Loucy (cell line): ENCODE data around the gene SDS.

ENCODE experiments used
- H2AFZ ChIP-seq: fragments of 200-600 bp; sonication (generic); 2 replicates; pipeline ENCODE4 v1.6.0; 2016; ENCODE audit warnings: antibody characterized with exemption, mild to moderate bottlenecking, low read length, moderate library complexity
- H3F3A ChIP-seq: fragments of 200-600 bp; 2 replicates; pipeline ENCODE4 v1.6.0; 2016; ENCODE audit warnings: antibody characterized with exemption, low read depth, mild to moderate bottlenecking
- H3K27me3 ChIP-seq: fragments of 200-600 bp; sonication (generic); 2 replicates; pipeline ENCODE4 v1.6.1; 2014; ENCODE audit warnings: low read length, mild to moderate bottlenecking; ENCODE audit not compliant: insufficient read depth, poor library complexity, severe bottlenecking
- H3K36me3 ChIP-seq: fragments of 200-600 bp; sonication (generic); 2 replicates; pipeline ENCODE4 v1.6.1; 2016; ENCODE audit warnings: low read length; ENCODE audit not compliant: insufficient read depth
- H3K4me1 ChIP-seq: fragments of 200-600 bp; sonication (generic); 2 replicates; pipeline ENCODE4 v1.5.1; 2014; ENCODE audit warnings: low read length, mild to moderate bottlenecking; ENCODE audit not compliant: insufficient read depth, poor library complexity, severe bottlenecking
- H3K4me2 ChIP-seq: fragments of 200-600 bp; sonication (generic); 2 replicates; pipeline ENCODE4 v1.6.0; 2014; ENCODE audit warnings: antibody characterized with exemption, low read length, low read depth, mild to moderate bottlenecking; ENCODE audit not compliant: poor library complexity, severe bottlenecking
- H3K4me3 ChIP-seq: fragments of 200-600 bp; sonication (generic); 2 replicates; pipeline ENCODE4 v1.5.1; 2014; ENCODE audit warnings: low read length, mild to moderate bottlenecking, mixed read lengths; ENCODE audit not compliant: poor library complexity, severe bottlenecking
- H3K79me2 ChIP-seq: fragments of 200-600 bp; sonication (generic); 2 replicates; pipeline ENCODE4 v1.6.1; 2014; ENCODE audit warnings: low read length; ENCODE audit not compliant: insufficient read depth
- H3K9ac ChIP-seq: fragments of 200-600 bp; sonication (generic); 2 replicates; pipeline ENCODE4 v1.6.0; 2014; ENCODE audit warnings: mild to moderate bottlenecking, low read depth, low read length, moderate library complexity; ENCODE audit not compliant: poor library complexity, severe bottlenecking
- H3K9me2 ChIP-seq: fragments of 200-600 bp; sonication (generic); replicated peaks from 2 replicates; pipeline ENCODE4 v1.6.1; 2016; ENCODE audit warnings: low read depth, low read length, mixed read lengths
- H3K9me3 ChIP-seq: fragments of 200-600 bp; sonication (generic); 2 replicates; pipeline ENCODE4 v1.6.1; 2014; ENCODE audit warnings: mild to moderate bottlenecking, antibody characterized with exemption, low read length, low read depth; ENCODE audit not compliant: insufficient read depth
- H4K20me1 ChIP-seq: fragments of 200-600 bp; sonication (generic); 2 replicates; pipeline ENCODE4 v1.6.0; 2014; ENCODE audit warnings: antibody characterized with exemption, low read length, mild to moderate bottlenecking; ENCODE audit not compliant: insufficient read depth, poor library complexity, severe bottlenecking
- EZH2phosphoT487 ChIP-seq: fragments of 200-600 bp; IDR thresholded peaks from 2 replicates; pipeline ENCODE4 v1.6.1; 2018; ENCODE audit warnings: antibody characterized with exemption, mild to moderate bottlenecking, moderate library complexity, borderline replicate concordance
- TF ChIP-seq, protein P1 (sequence below): fragments of 200-600 bp; sonication (generic); conservative IDR thresholded peaks from 2 replicates; pipeline ENCODE4 v1.5.1; 2014; ENCODE audit warnings: mild to moderate bottlenecking, antibody characterized with exemption, low read length

SDS gene, protein sequence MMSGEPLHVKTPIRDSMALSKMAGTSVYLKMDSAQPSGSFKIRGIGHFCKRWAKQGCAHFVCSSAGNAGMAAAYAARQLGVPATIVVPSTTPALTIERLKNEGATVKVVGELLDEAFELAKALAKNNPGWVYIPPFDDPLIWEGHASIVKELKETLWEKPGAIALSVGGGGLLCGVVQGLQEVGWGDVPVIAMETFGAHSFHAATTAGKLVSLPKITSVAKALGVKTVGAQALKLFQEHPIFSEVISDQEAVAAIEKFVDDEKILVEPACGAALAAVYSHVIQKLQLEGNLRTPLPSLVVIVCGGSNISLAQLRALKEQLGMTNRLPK

DNA sequence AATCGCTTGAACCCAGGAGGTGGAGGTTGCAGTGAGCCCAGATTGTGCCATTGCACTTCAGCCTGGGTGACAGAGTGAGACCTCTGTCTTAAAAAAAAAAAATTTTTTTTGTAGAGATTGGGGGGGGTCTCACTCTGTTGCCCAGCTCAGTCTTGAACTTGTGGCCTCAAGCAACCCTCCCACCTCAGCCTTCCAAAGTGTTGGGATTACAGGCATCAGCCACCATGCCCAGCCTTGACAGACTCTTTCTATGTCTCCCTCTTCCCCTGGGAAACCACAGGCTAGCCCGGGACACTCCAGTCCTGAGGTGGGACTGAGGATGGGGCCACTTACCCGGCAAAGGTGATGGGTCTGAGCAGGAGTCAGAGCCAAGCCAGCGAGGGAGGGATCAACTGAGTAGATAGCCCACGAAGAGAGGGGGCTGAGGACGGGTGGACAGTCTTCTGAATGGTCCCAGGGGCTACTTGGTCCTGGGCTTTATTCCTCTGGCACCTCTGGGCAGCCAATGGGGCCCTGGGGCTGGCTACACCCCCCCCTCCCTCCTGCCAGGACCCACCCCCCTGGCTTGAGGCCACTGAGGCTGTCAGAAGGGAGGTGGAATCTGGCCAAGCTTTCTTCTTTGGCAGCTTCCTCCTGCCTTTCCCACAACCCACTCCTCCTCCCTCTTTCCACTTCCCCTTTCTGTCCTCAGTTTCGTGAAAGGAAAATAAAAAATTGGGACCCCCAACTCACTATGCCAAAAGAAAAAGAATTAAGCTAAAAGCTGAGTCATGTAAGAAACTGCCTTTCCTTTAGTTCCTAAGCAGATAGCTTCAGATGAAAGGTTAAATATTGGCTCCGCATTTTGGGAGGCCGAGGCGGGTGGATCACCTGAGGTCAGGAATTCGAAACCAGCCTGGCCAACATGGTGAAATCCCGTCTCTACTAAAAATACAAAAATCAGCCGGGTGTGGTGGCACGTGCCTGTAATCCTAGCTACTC is at the start of gene SDS:
Gene SDS, minus strand, starts transcription at position 453 of the 981 bp plus-strand sequence. CDS start 4,179 bp downstream, outside the sequence.
- Histone ChIP-seq H3K9me3 (no peaks in the 10 kb centered on the region), H3K4me1 (no peaks in the 10 kb centered on the region), H3K4me3 (no peak within 1 kb of the TSS), H4K20me1 (no peaks in the 10 kb centered on the region), H3K79me2 (no peaks in the 10 kb centered on the region), H3K9me2 (no peaks in the 10 kb centered on the region), H3K27me3 (no peaks in the 10 kb centered on the region), H3K9ac (no peak within 1 kb of the TSS), H2AFZ (no peak within 1 kb of the TSS), H3K4me2 (no peak within 1 kb of the TSS), H3K36me3 (no peaks in the 10 kb centered on the region), H3F3A (no peaks in the 10 kb centered on the region)
- TF ChIP-seq, protein P1, sequence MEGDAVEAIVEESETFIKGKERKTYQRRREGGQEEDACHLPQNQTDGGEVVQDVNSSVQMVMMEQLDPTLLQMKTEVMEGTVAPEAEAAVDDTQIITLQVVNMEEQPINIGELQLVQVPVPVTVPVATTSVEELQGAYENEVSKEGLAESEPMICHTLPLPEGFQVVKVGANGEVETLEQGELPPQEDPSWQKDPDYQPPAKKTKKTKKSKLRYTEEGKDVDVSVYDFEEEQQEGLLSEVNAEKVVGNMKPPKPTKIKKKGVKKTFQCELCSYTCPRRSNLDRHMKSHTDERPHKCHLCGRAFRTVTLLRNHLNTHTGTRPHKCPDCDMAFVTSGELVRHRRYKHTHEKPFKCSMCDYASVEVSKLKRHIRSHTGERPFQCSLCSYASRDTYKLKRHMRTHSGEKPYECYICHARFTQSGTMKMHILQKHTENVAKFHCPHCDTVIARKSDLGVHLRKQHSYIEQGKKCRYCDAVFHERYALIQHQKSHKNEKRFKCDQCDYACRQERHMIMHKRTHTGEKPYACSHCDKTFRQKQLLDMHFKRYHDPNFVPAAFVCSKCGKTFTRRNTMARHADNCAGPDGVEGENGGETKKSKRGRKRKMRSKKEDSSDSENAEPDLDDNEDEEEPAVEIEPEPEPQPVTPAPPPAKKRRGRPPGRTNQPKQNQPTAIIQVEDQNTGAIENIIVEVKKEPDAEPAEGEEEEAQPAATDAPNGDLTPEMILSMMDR, result no peak
- TF ChIP-seq EZH2phosphoT487, result no peak

DNA sequence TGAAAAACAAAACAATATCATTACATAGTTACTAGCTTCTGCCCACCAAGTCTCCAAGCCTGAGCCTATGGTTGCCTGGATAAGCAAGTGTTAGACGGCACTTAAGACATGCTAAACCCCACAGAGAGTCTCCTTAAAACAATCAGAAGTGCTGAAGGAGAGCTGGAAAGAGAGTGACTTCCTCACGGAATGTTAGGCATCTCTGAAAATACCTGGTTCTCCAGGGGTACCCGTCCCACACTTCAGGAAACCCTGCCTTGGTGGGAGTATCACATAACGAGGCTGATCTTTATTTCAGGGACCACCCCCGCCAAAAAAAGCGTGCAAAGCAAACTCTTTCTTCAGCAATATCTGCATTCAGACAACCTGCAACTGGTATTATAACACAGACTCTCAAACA is 49.6 kb upstream of the SDS start:
- Histone ChIP-seq H2AFZ (no peak overlapping the region), H3K79me2 (no peaks in the 10 kb centered on the region)
- no peak for TF ChIP-seq EZH2phosphoT487
- TF ChIP-seq, protein P1, result no peak

DNA sequence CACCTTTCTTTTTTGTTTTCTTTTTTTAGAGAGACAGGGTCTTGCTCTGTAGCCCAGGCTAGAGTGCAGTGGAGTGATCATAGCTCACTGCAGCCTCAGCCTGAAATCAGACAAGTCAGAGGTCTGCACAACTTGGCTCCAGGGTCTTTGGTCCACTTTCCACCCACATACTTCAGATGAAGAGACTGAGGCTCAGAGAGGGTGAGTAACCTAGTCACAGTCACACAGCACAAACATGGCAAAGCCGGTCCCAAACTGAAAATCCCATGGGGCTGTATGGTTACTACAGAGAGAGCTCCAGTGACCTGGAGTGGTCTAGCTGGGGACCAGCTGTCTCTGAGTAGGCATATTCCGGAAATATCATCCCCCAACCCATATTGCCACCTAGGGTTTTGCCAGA is 48.8 kb upstream of the SDS start:
- H3K36me3 ChIP-seq, result no peaks in the 10 kb centered on the region
- no peak overlapping the region for H3K4me2 ChIP-seq
- no peaks in the 10 kb centered on the region for H3F3A ChIP-seq
- H4K20me1 ChIP-seq, result no peaks in the 10 kb centered on the region
- no peaks in the 10 kb centered on the region for H3K79me2 ChIP-seq
- no peaks in the 10 kb centered on the region for H3K4me1 ChIP-seq
- no peaks in the 10 kb centered on the region for H3K9me3 ChIP-seq
- no peak overlapping the region for H2AFZ ChIP-seq
- no peaks in the 10 kb centered on the region for H3K27me3 ChIP-seq
- H3K4me3 ChIP-seq, result no peak overlapping the region
- no peak overlapping the region for H3K9ac ChIP-seq
- no peaks in the 10 kb centered on the region for H3K9me2 ChIP-seq
- TF ChIP-seq, protein P1, result no peak
- TF ChIP-seq EZH2phosphoT487, result no peak

More for the DNA sequence above, 49.6 kb upstream of the SDS start:
- H3K36me3 ChIP-seq, result no peaks in the 10 kb centered on the region
- H3F3A ChIP-seq, result no peaks in the 10 kb centered on the region
- H3K9me2 ChIP-seq, result no peaks in the 10 kb centered on the region
- no peaks in the 10 kb centered on the region for H3K9me3 ChIP-seq
- no peak overlapping the region for H3K9ac ChIP-seq
- H3K4me1 ChIP-seq, result no peaks in the 10 kb centered on the region
- no peak overlapping the region for H3K4me2 ChIP-seq
- no peaks in the 10 kb centered on the region for H3K27me3 ChIP-seq
- no peaks in the 10 kb centered on the region for H4K20me1 ChIP-seq
- H3K4me3 ChIP-seq, result no peak overlapping the region
